IPS-18c (cell line): ENCODE data around the gene STX4.

Experiments used
- H3K4me3 ChIP-seq: 2 replicates; pipeline ENCODE4 v1.7.0; 2013; ENCODE audit warnings: low read depth, mild to moderate bottlenecking, low read length, moderate library complexity; ENCODE audit not compliant: insufficient read depth
- H3K9me3 ChIP-seq: one replicate; pipeline ENCODE4 v1.6.1; 2013; ENCODE audit warnings: mild to moderate bottlenecking, low read length, moderate library complexity; ENCODE audit not compliant: control insufficient read depth, insufficient read depth

The STX4 gene

DNA sequence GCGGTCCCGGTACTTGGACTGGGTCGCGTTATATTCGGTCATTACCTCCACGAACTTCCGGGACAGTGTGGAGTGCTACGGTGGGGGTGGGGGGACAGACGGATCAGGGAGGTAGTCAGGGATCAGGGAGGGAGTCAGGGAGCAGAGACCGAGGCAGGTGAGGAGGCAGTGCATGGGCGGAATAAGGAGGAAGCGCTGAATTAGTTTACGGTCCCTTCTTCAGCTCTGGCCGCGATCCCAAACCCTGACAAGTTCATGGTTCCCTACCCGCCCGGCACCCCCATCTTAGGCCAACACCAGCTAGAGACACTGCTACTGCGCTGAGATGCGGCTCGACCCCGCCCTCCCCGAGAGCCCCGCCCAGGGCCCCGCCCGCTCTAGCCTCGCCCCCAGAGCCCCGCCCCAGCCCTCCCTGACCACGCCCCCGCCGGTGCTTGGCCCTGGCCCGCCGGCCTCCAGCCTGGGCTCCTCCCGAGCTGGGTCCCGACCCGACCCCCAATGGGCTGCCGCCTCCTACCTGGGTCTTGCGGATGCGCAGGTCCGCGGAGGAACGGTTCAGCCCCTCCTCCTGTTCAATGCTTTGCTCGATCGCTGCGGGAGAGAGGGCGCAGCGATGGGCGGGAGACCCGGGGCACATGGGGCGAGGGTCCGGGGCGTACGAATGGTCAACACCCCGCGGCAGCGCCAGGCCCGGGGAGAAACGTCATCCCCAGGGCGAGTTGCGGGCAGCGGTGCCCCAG is 36.2 kb upstream of the STX4 start:
- no peaks in the 10 kb centered on the region for H3K9me3 ChIP-seq
- H3K4me3 ChIP-seq: peak overlapping the region; percentile 49

- Histone ChIP-seq H3K4me3 (peak overlapping the region; percentile 49), H3K9me3 (no peaks in the 10 kb centered on the region)
Observed at GRCh38 chr16:30997725-30998711, 35.3 kb upstream of the STX4 start.

DNA sequence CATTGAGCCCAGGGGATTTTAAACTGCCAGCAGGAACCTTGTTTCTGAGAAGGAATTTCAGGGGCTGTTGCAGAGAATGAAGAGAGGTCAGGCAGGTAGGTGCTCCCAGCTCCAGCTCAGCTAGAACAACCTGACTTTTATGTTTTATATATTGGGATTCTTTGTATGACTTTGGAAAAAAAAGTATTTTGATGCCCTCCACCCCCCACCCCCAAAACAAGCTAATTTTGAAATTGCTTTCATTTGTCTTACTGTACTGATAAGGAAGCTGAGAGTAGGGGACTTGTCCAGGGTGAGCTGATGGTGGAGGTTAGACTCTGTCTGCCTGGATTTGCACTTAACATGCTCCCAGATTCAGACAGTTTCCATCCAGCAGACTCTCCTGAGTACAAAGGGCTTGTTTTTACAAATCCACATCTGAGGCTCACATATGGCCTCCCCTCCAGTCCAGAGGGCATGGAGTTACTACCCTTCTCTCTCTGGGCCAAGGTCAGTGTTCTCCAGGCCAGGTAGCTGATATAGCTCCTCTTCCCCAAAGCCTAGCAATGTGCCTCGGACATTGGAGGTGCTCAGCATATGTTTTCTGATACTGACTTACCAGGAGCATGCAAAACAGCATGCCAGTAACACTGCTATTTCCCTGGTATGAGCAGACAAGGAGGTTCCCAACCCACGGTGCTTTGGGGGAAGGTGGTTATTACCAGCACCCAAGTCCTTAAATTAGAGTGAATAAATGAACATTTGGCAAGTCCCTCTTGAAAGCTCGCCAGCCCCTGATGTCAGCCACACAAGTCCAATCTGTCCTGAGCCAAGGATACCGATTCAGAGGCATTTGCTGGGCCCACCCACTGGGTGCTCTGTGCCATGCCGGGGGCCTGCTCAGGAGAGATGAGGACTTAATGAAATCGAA is 34.3 kb upstream of the STX4 start:
- H3K4me3 ChIP-seq: no peak overlapping the region
- no peaks in the 10 kb centered on the region for H3K9me3 ChIP-seq

- no peaks in the 10 kb centered on the region for H3K9me3 ChIP-seq
- no peak overlapping the region for H3K4me3 ChIP-seq
Observed at GRCh38 chr16:31000671-31001382, 32.5 kb upstream of the STX4 start.

- Histone ChIP-seq H3K9me3 (no peaks in the 10 kb centered on the region), H3K4me3 (no peak overlapping the region)
Observed at GRCh38 chr16:31001507-31002249, 31.7 kb upstream of the STX4 start.

- Histone ChIP-seq H3K4me3 (no peak overlapping the region), H3K9me3 (no peaks in the 10 kb centered on the region)
Observed at GRCh38 chr16:31002250-31002700, 31.1 kb upstream of the STX4 start.

GRCh38 chr16:31002862-31003341 is 30.5 kb upstream of the STX4 start:
- Histone ChIP-seq H3K4me3 (no peak overlapping the region), H3K9me3 (no peaks in the 10 kb centered on the region)

DNA sequence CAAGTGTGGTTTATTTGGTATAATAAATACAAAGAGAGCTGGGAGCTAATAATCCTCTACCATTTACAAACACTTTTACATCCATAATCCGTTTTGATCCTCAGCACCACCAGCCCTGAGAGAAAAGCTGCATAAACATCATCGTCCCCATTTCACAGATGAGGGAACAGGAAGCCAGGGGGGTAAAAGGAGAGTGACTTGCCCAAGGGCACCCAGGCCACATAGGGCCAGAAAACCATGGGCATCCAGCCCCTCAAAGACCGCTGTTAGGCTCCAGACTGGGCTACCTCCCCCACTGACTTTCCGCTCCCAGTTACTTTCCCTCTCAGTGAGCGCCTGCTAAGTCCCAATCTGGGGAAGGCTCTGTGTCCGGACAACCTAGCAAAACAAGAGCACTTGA is 29.6 kb upstream of the STX4 start:
- no peaks in the 10 kb centered on the region for H3K9me3 ChIP-seq
- no peak overlapping the region for H3K4me3 ChIP-seq

- H3K9me3 ChIP-seq: no peaks in the 10 kb centered on the region
- no peak overlapping the region for H3K4me3 ChIP-seq
Observed at GRCh38 chr16:31004658-31005057, 28.7 kb upstream of the STX4 start.

- Histone ChIP-seq H3K9me3 (no peaks in the 10 kb centered on the region), H3K4me3 (no peak overlapping the region)
Observed at GRCh38 chr16:31005350-31006085, 27.8 kb upstream of the STX4 start.

GRCh38 chr16:31006086-31006385 is 27.3 kb upstream of the STX4 start:
- Histone ChIP-seq H3K9me3 (peaks cover under 1% of the 10 kb centered on the region), H3K4me3 (no peak overlapping the region)

DNA sequence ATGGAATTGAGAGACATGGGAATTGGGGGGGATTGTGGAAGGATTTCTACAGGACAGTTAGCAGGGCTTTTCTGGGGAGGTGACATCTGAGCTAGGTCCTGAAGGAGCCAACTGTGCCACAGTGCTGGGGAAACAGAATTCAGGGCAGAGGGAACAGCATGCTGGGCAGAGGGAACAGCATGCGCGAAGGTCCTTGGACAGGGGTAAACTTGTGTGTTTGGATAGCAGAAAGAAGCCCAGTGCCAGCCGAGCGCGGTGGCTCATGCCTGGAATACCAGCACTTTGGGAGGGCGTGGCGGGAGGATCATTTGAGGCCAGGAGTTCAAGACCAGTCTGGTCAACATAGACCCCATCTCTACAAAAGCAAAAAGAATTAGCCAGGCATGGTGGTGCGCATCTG is 26.8 kb upstream of the STX4 start:
- Histone ChIP-seq H3K9me3 (peaks cover 3% of the 10 kb centered on the region), H3K4me3 (no peak overlapping the region)

DNA sequence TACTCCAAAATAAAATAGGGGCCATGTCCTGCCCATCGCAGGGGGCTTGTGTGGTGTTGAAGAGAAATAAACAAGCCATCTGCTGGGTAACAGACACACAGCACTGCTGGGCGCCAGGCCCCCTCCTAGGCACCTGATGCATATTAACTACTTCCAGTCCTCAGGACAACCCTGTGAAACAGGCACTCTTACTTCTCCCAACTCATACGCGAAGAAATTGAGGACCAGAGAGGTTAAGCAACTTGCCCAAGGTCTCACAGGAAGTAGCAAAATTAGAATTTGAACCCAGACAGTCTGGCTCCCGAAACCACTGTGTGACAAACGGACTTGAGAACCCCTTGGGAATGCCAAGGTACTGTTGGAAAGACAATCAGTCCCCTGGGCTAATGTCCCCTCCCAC is 25.7 kb upstream of the STX4 start:
- Histone ChIP-seq H3K4me3 (no peak overlapping the region), H3K9me3 (peaks cover 3% of the 10 kb centered on the region)

GRCh38 chr16:31008149-31008548 is 25.2 kb upstream of the STX4 start:
- H3K4me3 ChIP-seq: no peak overlapping the region
- peaks cover 3% of the 10 kb centered on the region for H3K9me3 ChIP-seq

DNA sequence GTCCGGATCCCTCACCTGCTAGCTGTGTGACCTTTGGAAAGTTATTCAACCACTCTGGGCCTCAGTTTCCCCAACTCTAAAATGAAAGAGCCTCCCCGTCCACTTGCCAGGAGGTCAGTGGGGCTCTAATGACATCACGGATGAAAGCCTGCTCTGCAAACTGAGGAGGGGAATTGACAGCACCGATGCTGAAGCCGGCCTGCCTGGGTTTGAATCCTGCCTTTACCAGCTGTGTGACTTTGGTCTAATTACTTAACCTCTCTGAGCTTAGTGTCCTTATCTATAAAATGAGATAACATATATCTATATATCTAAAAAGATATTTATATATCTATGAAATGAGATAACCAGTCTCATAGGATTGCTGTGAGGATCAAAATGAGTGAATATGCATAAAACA is 24.8 kb upstream of the STX4 start:
- Histone ChIP-seq H3K4me3 (no peak overlapping the region), H3K9me3 (peaks cover 3% of the 10 kb centered on the region)
